Fibroblast of villous mesenchyme (primary cell): ENCODE data around the gene MICAL3. TPM values are rescaled to one million over a fixed set of nuclear protein-coding genes. Genes with fewer than 3 reads are reported as not detected.
A peak's percentile ranks its signal among the peaks of the same experiment; 100 is the strongest.
"Not testable (repeated sequence)": the region's sequence is repeated elsewhere in the genome, so short reads cannot be mapped to it uniquely, and the experiment has no call there.

ENCODE experiments used
- DNase-seq: peaks from one replicate; pipeline ENCODE4 v3.0.0-alpha.2; 2010; ENCODE audit warnings: low read depth
- H3K4me3 ChIP-seq: 2 replicates; pipeline ENCODE4 v1.5.1; 2011; ENCODE audit warnings: low read depth, mild to moderate bottlenecking, low read length
- CTCF ChIP-seq: IDR thresholded peaks from 2 replicates; pipeline ENCODE4 v1.5.1; 2012; ENCODE audit warnings: low read depth, mild to moderate bottlenecking, low read length; ENCODE audit not compliant: insufficient read depth
- total RNA-seq: library from RNA; depleted of rRNA; stranded (reverse); fragments of >200 nt; gene quantifications from 2 replicates; pipeline ENCODE4 v1.2.3, GENCODE V29; 2012

MICAL3 gene
- total RNA-seq, 1 donor: 39.7 TPM

GRCh38 chr22:17990942-17991341, 33.4 kb downstream of the MICAL3 start:
- DNase-seq: no peak
- H3K4me3 ChIP-seq: no peak overlapping the region
- no peak for TF ChIP-seq CTCF

- DNase-seq: no peak
- no peak for TF ChIP-seq CTCF
- no peak overlapping the region for H3K4me3 ChIP-seq
These were observed 34.2 kb downstream of the MICAL3 start for GRCh38 chr22:17990147-17990546.

GRCh38 chr22:17988800-17989513, 35.4 kb downstream of the MICAL3 start:
- peak; percentile 46 for DNase-seq
- H3K4me3 ChIP-seq: no peak overlapping the region
- TF ChIP-seq CTCF: no peak

- DNase-seq: no peak
- no peak overlapping the region for H3K4me3 ChIP-seq
- no peak for TF ChIP-seq CTCF
These were observed 38.8 kb downstream of the MICAL3 start for GRCh38 chr22:17985606-17986005.

- H3K4me3 ChIP-seq, DNase-seq: not testable (repeated sequence)
These were observed 39.3 kb downstream of the MICAL3 start for GRCh38 chr22:17985071-17985470.

- no peak for TF ChIP-seq CTCF
- no peak overlapping the region for H3K4me3 ChIP-seq
- DNase-seq: no peak
These were observed 40.2 kb downstream of the MICAL3 start for GRCh38 chr22:17984114-17984513.

GRCh38 chr22:17982572-17983141, 41.7 kb downstream of the MICAL3 start:
- TF ChIP-seq CTCF: no peak
- no peak overlapping the region for H3K4me3 ChIP-seq
- no peak for DNase-seq
